ENCODE results near the gene LKAAEAR1. TPM values are rescaled to one million over a fixed set of nuclear protein-coding genes. Genes with fewer than 3 reads are reported as not detected.

LKAAEAR1 gene
- polyA plus RNA-seq, 1 donor, result 0.19 TPM

DNA sequence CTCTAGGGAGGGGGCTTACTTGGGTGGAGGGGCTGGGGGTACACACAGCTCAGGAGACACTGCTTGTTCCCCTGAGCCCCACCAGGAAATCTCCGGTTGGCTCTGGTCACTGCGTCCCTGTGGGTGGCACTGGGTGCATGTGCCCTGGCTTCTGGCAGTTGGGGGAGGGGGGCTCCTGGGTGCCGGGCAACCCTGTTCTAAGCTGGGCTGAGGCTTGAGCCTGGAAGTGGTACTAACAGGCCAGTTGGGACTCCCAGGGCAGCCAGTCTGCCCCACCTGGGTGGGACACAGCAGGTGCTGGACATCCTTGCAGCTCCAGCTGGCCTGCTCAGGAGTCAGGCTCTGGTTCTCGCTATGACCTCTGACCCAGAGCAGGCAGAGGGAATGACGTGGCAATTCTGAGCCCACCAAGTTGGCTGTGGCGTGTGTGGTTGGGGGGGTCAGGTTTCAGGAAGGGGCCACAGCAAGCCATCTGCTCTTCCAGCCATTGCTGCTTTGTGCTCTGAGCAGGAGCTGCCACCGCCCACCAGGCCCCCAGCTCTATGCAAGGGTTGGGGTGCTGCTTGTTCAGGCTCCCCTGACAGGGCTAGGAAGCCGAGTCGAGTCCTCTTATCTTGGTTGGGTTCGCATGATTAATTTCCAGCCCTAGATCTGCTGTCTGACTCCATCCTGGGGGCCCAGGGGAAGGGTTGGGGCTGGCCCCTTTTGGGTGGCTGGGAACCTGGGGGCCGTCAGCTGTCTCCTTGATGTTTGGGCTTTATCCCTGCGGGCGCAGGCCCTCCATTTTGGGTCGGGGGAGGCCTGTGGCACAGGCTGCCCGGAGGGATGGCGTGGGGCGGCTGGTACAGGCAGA is 47.6 kb downstream of the LKAAEAR1 start:
- no peak overlapping the region for H3K4me3 ChIP-seq (ENCODE audit: low read length)
- H3K9me3 ChIP-seq (ENCODE audit: control insufficient read depth, low read depth, low read length), result peaks cover 7% of the 10 kb centered on the region
- H3K27me3 ChIP-seq (ENCODE audit: control insufficient read depth, insufficient read depth, low read length), result peaks cover 75% of the 10 kb centered on the region
- no peak for DNase-seq
- H3K36me3 ChIP-seq (ENCODE audit: control insufficient read depth, insufficient read depth, low read length), result peaks cover 41% of the 10 kb centered on the region
- H3K27ac ChIP-seq (ENCODE audit: low read length), result no peak overlapping the region
- no CpG with 5 or more reads among the region's 17 CpGs for WGBS (ENCODE audit: insufficient coverage, low lambda C conversion rate)
- H3K4me1 ChIP-seq (ENCODE audit: control insufficient read depth, insufficient read depth, low read length), result peaks cover 18% of the 10 kb centered on the region

DNA sequence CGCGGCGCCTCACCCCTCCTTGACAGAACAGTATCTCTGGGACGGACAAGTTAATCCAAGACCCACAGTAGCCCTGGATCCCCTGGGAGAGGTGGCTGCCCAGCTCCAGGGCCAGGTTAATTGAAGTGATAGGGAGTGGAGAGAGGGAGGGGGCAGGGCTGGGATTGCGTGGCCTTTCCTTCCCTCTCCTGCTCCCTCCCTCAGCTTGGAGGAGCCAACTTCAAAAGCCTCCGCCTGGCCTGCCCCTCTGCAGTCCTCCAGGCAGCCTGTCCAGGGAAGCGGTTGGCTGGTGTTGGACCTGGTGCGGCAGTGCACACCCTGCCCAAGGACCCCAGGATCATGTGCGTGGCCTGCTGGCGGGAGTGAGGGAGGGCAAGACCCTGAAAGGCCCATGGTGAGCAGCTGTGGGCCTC is 48.3 kb downstream of the LKAAEAR1 start, which contains the start of gene C20orf204:
Gene C20orf204, plus strand, starts transcription at position 250 of the 413 bp plus-strand sequence. Its CDS starts 142 bp downstream, at position 392.
- Histone ChIP-seq H3K9me3 (ENCODE audit: control insufficient read depth, low read depth, low read length) (peaks cover 7% of the 10 kb centered on the region), H3K36me3 (ENCODE audit: control insufficient read depth, insufficient read depth, low read length) (peaks cover 41% of the 10 kb centered on the region), H3K27ac (ENCODE audit: low read length) (no peak within 1 kb of the TSS), H3K4me3 (ENCODE audit: low read length) (no peak within 1 kb of the TSS), H3K4me1 (ENCODE audit: control insufficient read depth, insufficient read depth, low read length) (peaks cover 17% of the 10 kb centered on the region), H3K27me3 (ENCODE audit: control insufficient read depth, insufficient read depth, low read length) (peaks cover 69% of the 10 kb centered on the region)
- no peak for DNase-seq
- whole genome bisulfite sequencing (ENCODE audit: insufficient coverage, low lambda C conversion rate), result no CpG with 5 or more reads among the region's 10 CpGs

- no CpG with 5 or more reads among the region's 17 CpGs for WGBS (ENCODE audit: insufficient coverage, low lambda C conversion rate)
- Histone ChIP-seq H3K36me3 (ENCODE audit: control insufficient read depth, insufficient read depth, low read length) (peaks cover 41% of the 10 kb centered on the region), H3K4me1 (ENCODE audit: control insufficient read depth, insufficient read depth, low read length) (peaks cover 23% of the 10 kb centered on the region)
Observed at GRCh38 chr20:64035066-64035932, 48.9 kb downstream of the LKAAEAR1 start.

GRCh38 chr20:64033981-64034493 is 50.2 kb downstream of the LKAAEAR1 start:
- peaks cover 24% of the 10 kb centered on the region for H3K4me1 ChIP-seq (ENCODE audit: control insufficient read depth, insufficient read depth, low read length)
- H3K27me3 ChIP-seq (ENCODE audit: control insufficient read depth, insufficient read depth, low read length), result peaks cover 50% of the 10 kb centered on the region
- no peak overlapping the region for H3K27ac ChIP-seq (ENCODE audit: low read length)
- H3K36me3 ChIP-seq (ENCODE audit: control insufficient read depth, insufficient read depth, low read length), result peaks cover 51% of the 10 kb centered on the region
- peaks cover 9% of the 10 kb centered on the region for H3K9me3 ChIP-seq (ENCODE audit: control insufficient read depth, low read depth, low read length)
- no CpG with 5 or more reads among the region's 11 CpGs for WGBS (ENCODE audit: insufficient coverage, low lambda C conversion rate)
- no peak overlapping the region for H3K4me3 ChIP-seq (ENCODE audit: low read length)
- DNase-seq, result no peak

More at GRCh38 chr20:64035066-64035932, 48.9 kb downstream of the LKAAEAR1 start:
- peaks cover 63% of the 10 kb centered on the region for H3K27me3 ChIP-seq (ENCODE audit: control insufficient read depth, insufficient read depth, low read length)
- no peak overlapping the region for H3K4me3 ChIP-seq (ENCODE audit: low read length)
- DNase-seq, result no peak
- no peak overlapping the region for H3K27ac ChIP-seq (ENCODE audit: low read length)
- H3K9me3 ChIP-seq (ENCODE audit: control insufficient read depth, low read depth, low read length), result peaks cover 7% of the 10 kb centered on the region

Other genes starting within 250 kb of the LKAAEAR1 start
- gene ABHD16B, start 222.9 kb downstream of the LKAAEAR1 start, polyA plus RNA-seq, result not detected
- 63.6 TPM for gene TPD52L2, start 219.1 kb downstream of the LKAAEAR1 start, polyA plus RNA-seq
- 21.9 TPM for gene DNAJC5, start 189.3 kb downstream of the LKAAEAR1 start, polyA plus RNA-seq
- 54.2 TPM for gene UCKL1, start 128.0 kb downstream of the LKAAEAR1 start, polyA plus RNA-seq
- gene ZNF512B, start 114.5 kb downstream of the LKAAEAR1 start, polyA plus RNA-seq, result 8.1 TPM
- gene SAMD10, start 104.8 kb downstream of the LKAAEAR1 start, polyA plus RNA-seq, result 5.0 TPM
- gene PRPF6, start 103.3 kb downstream of the LKAAEAR1 start, polyA plus RNA-seq, result 59.7 TPM
- gene C20orf204, start 48.2 kb downstream of the LKAAEAR1 start, polyA plus RNA-seq, result 1.2 TPM
- 5.3 TPM for gene SOX18, start 34.8 kb downstream of the LKAAEAR1 start, polyA plus RNA-seq
- 32.6 TPM for gene TCEA2, start 21.2 kb downstream of the LKAAEAR1 start, polyA plus RNA-seq
- 5.9 TPM for gene RGS19, start 4.9 kb downstream of the LKAAEAR1 start, polyA plus RNA-seq
- 0.81 TPM for gene OPRL1, start 4.3 kb downstream of the LKAAEAR1 start, polyA plus RNA-seq
- not detected for gene NPBWR2, start 23.2 kb upstream of the LKAAEAR1 start, polyA plus RNA-seq
- 2.6 TPM for gene MYT1, start 80.1 kb upstream of the LKAAEAR1 start, polyA plus RNA-seq
- 83.8 TPM for gene PCMTD2, start 171.3 kb upstream of the LKAAEAR1 start, polyA plus RNA-seq

Data from large intestine (tissue), 3 donors.